Astrocyte (in vitro differentiated cells and primary cell): ENCODE results near the gene BCAR3. TPM values are rescaled to one million over a fixed set of nuclear protein-coding genes. Genes with fewer than 3 reads are reported as not detected.

Experiments used
- DNase-seq: peaks from one replicate; pipeline ENCODE4 v3.0.0-alpha.2; 2010; ENCODE audit warnings: low read depth
- FAIRE-seq: peaks from 2 replicates; lab custom pipeline; 2011; peaks lifted over from hg19 to GRCh38; lab: Jason Lieb, UNC
- H2AFZ ChIP-seq: 2 replicates; pipeline ENCODE4 v1.6.0; 2012; ENCODE audit warnings: low read depth, low read length, inconsistent platforms
- H3K27ac ChIP-seq: 2 replicates; pipeline ENCODE4 v1.5.1; 2011; ENCODE audit warnings: low read depth, low read length, inconsistent platforms
- H3K27me3 ChIP-seq: 2 replicates; pipeline ENCODE4 v1.6.0; 2011; ENCODE audit warnings: low read length, inconsistent platforms; ENCODE audit not compliant: insufficient read depth
- H3K36me3 ChIP-seq: 2 replicates; pipeline ENCODE4 v1.5.1; 2011; ENCODE audit warnings: low read length, inconsistent platforms; ENCODE audit not compliant: insufficient read depth
- H3K4me1 ChIP-seq: 2 replicates; pipeline ENCODE4 v1.5.1; 2011; ENCODE audit warnings: low read length, inconsistent platforms; ENCODE audit not compliant: insufficient read depth
- H3K4me2 ChIP-seq: 2 replicates; pipeline ENCODE4 v1.6.0; 2012; ENCODE audit warnings: low read length, inconsistent platforms
- H3K4me3 ChIP-seq: 2 replicates; pipeline ENCODE4 v1.5.1; 2011; ENCODE audit warnings: low read depth, mild to moderate bottlenecking, low read length, inconsistent platforms; ENCODE audit not compliant: insufficient read depth
- H3K79me2 ChIP-seq: 2 replicates; pipeline ENCODE4 v1.6.0; 2012; ENCODE audit warnings: mild to moderate bottlenecking, low read length, inconsistent platforms; ENCODE audit not compliant: insufficient read depth
- H3K9ac ChIP-seq: 2 replicates; pipeline ENCODE4 v1.6.0; 2012; ENCODE audit warnings: mild to moderate bottlenecking, low read length, inconsistent platforms
- H3K9me3 ChIP-seq: 2 replicates; pipeline ENCODE4 v1.5.1; 2012; ENCODE audit warnings: low read depth, mild to moderate bottlenecking, low read length, inconsistent platforms; ENCODE audit not compliant: insufficient read depth
- H4K20me1 ChIP-seq: 2 replicates; pipeline ENCODE4 v1.6.0; 2012; ENCODE audit warnings: low read length, inconsistent platforms; ENCODE audit not compliant: insufficient read depth
- H3K27ac Mint-ChIP-seq: one replicate; pipeline ENCODE4 v1.8.0; 2021; ENCODE audit warnings: mild to moderate bottlenecking, mixed read lengths; ENCODE audit not compliant: unreplicated experiment
- H3K27me3 Mint-ChIP-seq: one replicate; pipeline ENCODE4 v1.8.0; 2021; ENCODE audit warnings: low read depth, mixed read lengths; ENCODE audit not compliant: unreplicated experiment
- H3K36me3 Mint-ChIP-seq: one replicate; pipeline ENCODE4 v1.8.0; 2021; ENCODE audit warnings: low read depth, mixed read lengths; ENCODE audit not compliant: unreplicated experiment
- H3K4me1 Mint-ChIP-seq: one replicate; pipeline ENCODE4 v1.8.0; 2021; ENCODE audit warnings: low read depth, mixed read lengths; ENCODE audit not compliant: unreplicated experiment
- H3K4me3 Mint-ChIP-seq: one replicate; pipeline ENCODE4 v1.8.0; 2021; ENCODE audit warnings: mild to moderate bottlenecking, moderate library complexity, mixed read lengths; ENCODE audit not compliant: unreplicated experiment
- H3K9me3 Mint-ChIP-seq: one replicate; pipeline ENCODE4 v1.8.0; 2021; ENCODE audit warnings: mild to moderate bottlenecking, mixed read lengths; ENCODE audit not compliant: unreplicated experiment
- CTCF ChIP-seq: IDR thresholded peaks from 2 replicates; pipeline ENCODE4 v1.5.1; 2011; ENCODE audit warnings: low read depth, mild to moderate bottlenecking, inconsistent platforms, low read length, moderate library complexity; ENCODE audit not compliant: insufficient read depth
- EZH2 ChIP-seq: IDR thresholded peaks from 2 replicates; pipeline ENCODE4 v1.6.1; 2012; ENCODE audit warnings: mild to moderate bottlenecking, low read length, inconsistent platforms; ENCODE audit not compliant: insufficient read depth
- total RNA-seq: library from RNA; stranded (reverse); gene quantifications from 2 replicates; pipeline ENCODE4 v1.2.1, GENCODE V29; 2021

The BCAR3 gene
- total RNA-seq, 1 donor from 2014 or later, result 30.0 TPM

- Histone ChIP-seq H3K4me2 (peak overlapping the region; percentile 94), H3K36me3 (peaks cover 8% of the 10 kb centered on the region), H3K9me3 (no peaks in the 10 kb centered on the region), H3K4me3 (peak overlapping the region; percentile 81), H2AFZ (no peak overlapping the region), H3K27ac (no peak overlapping the region), H3K9ac (peak overlapping the region; percentile 88), H3K79me2 (peaks cover 85% of the 10 kb centered on the region), H3K4me1 (peaks cover 40% of the 10 kb centered on the region), H4K20me1 (peaks cover 63% of the 10 kb centered on the region), H3K27me3 (no peaks in the 10 kb centered on the region)
- TF ChIP-seq EZH2, result no peak
- no peak for TF ChIP-seq CTCF
- Mint-ChIP-seq H3K4me1 (peaks cover 28% of the 10 kb centered on the region), H3K36me3 (peaks cover 15% of the 10 kb centered on the region), H3K27me3 (no peaks in the 10 kb centered on the region), H3K9me3 (no peaks in the 10 kb centered on the region), H3K27ac (no peak overlapping the region), H3K4me3 (peak overlapping the region; percentile 93)
- no peak for FAIRE-seq
- DNase-seq, result no peak
These were observed 2.6 kb downstream of the BCAR3 start for GRCh38 chr1:93678946-93679480.

GRCh38 chr1:93678491-93678890 lies 3.1 kb downstream of the BCAR3 start:
- Histone ChIP-seq H3K36me3 (peaks cover 13% of the 10 kb centered on the region), H3K27me3 (no peaks in the 10 kb centered on the region), H3K9me3 (no peaks in the 10 kb centered on the region), H3K4me2 (peak overlapping the region; percentile 94), H3K27ac (no peak overlapping the region), H3K9ac (no peak overlapping the region), H3K4me3 (no peak overlapping the region), H4K20me1 (peaks cover 68% of the 10 kb centered on the region), H3K4me1 (peaks cover 42% of the 10 kb centered on the region), H2AFZ (no peak overlapping the region), H3K79me2 (peaks cover 91% of the 10 kb centered on the region)
- FAIRE-seq (no peak), DNase-seq (no peak)
- peaks cover 15% of the 10 kb centered on the region for H3K36me3 Mint-ChIP-seq
- peaks cover 29% of the 10 kb centered on the region for H3K4me1 Mint-ChIP-seq
- TF ChIP-seq EZH2, result no peak
- no peak for TF ChIP-seq CTCF
- no peak overlapping the region for H3K4me3 Mint-ChIP-seq
- H3K27ac Mint-ChIP-seq, result no peak overlapping the region
- no peaks in the 10 kb centered on the region for H3K9me3 Mint-ChIP-seq
- no peaks in the 10 kb centered on the region for H3K27me3 Mint-ChIP-seq

GRCh38 chr1:93677729-93678128 lies 3.9 kb downstream of the BCAR3 start:
- peaks cover 32% of the 10 kb centered on the region for H3K4me1 Mint-ChIP-seq
- Histone ChIP-seq H4K20me1 (peaks cover 76% of the 10 kb centered on the region), H3K4me3 (no peak overlapping the region), H3K79me2 (peaks cover 98% of the 10 kb centered on the region), H3K27me3 (no peaks in the 10 kb centered on the region), H3K9ac (no peak overlapping the region), H3K9me3 (no peaks in the 10 kb centered on the region), H3K36me3 (peaks cover 21% of the 10 kb centered on the region), H3K4me1 (peaks cover 49% of the 10 kb centered on the region), H3K27ac (no peak overlapping the region), H2AFZ (no peak overlapping the region), H3K4me2 (peak overlapping the region; percentile 94)
- H3K27me3 Mint-ChIP-seq, result no peaks in the 10 kb centered on the region
- FAIRE-seq (no peak), DNase-seq (no peak)
- H3K4me3 Mint-ChIP-seq, result peak overlapping the region; percentile 36
- no peaks in the 10 kb centered on the region for H3K9me3 Mint-ChIP-seq
- peaks cover 17% of the 10 kb centered on the region for H3K36me3 Mint-ChIP-seq
- no peak overlapping the region for H3K27ac Mint-ChIP-seq
- TF ChIP-seq CTCF (no peak), EZH2 (no peak)
